Smooth muscle cell of the brain vasculature (primary cell): ENCODE data around the gene CST2.
"Not testable (repeated sequence)": the region's sequence is repeated elsewhere in the genome, so short reads cannot be mapped to it uniquely, and the experiment has no call there.

Experiments used
- DNase-seq: peaks from one replicate; pipeline ENCODE4 v3.0.0-alpha.2; 2012; ENCODE audit warnings: low read depth, low spot score

Gene CST2, protein sequence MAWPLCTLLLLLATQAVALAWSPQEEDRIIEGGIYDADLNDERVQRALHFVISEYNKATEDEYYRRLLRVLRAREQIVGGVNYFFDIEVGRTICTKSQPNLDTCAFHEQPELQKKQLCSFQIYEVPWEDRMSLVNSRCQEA

DNA sequence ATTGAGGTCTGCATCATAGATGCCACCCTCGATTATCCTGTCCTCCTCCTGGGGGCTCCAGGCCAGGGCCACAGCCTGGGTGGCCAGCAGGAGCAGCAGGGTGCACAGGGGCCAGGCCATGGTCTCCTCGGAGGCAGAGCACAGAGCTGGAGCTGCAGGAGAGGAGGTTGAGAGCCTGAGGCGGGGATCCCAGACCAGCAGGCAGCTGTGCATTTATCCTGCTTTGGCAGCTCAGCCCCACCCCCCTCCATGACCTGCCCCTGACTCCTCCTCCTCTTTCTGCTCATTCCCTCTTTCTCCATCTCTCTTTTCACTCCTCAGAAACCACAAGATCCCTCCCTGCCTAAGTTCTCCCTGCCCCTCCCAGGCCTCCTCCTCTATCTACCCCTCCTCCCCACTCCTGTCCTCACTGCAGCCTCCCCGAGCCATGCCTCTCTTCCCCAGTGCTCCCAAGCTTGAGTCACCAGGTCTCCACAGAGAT, at the start of gene CST2:
CST2 (minus strand) TSS at position 189 of the 481 bp plus-strand sequence; CDS start at position 120, 69 bp downstream.
- no peak for DNase-seq

DNA sequence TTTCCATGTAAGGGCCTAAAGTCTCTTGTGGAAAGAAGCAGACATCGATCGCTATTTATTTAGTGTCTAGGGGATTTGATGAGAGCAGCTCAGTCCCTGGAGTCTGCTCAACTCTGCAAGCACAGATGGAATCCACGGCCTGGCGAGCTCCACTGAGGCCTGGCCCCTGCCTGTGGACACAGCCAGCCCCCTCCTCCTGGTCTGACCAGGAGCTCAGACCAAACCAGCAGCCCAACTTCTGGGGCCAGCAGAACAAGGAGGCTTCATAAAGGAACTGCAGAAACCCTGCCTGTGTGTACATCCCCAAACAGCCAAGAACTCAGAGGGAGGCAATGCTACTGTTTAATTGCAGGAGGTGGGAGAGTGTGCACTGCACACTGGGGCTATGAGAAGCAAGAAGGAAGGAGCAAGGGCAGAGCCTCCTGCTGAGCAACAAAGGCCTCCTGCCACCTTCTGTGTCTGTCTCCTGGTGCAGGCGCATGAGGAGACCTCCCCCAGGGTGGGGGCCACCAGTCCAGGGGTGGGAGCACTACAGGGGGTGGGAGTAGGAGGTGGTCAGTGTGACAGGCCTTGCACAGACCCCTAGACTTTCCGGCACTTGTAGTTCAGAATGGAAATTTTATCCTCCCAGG, 49.2 kb upstream of the CST2 start:
- no peak for DNase-seq

DNA sequence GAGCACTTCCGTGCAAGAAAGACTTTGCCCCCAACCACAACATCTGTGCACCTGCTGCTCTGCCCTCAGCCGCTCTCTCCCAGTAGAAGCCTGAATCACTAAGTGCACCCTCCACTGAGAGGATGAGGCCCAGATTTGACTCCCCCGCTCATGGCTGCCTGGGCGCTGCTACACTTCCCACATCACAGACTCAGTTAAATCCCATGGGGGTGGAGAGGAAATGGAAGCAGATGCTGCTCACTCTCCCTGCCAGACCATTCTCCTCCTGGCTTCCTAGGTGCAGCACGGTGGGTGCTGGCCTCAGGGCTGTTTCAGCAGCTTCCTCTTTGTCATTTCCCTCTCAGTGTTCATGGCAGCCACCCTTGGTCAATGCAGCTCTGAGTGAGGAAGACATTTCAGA, 48.2 kb upstream of the CST2 start:
- DNase-seq = no peak

DNA sequence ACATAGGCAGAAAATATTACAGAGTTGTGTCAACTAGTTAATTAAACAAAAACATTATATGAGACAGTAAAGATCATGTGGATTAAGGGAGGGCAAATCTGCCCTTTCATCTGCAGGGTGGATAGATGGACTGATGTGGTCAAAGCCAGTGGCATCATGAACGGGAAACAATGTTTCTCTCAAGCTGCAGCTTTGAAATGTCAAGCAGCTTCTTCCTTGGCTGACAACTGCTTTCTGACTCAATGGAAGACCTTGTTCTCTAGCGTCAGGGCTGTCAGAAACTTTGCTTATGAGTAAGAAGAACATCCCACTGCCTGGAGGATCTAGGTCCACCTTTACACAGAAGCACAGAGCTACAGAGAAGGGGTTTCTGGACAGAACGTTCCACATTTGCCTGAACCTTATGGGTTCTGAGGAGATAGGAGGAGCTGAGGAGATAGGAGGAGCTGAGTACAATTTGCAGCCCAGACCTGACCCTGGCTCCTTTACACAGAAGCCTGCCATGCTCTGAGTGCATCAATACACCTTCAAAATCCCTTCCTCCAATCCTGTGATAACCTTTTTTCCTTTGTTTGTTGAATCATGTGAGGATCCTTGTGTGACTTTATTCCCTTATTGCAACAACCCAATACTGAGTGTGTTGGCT, 47.0 kb upstream of the CST2 start:
- no peak for DNase-seq

DNA sequence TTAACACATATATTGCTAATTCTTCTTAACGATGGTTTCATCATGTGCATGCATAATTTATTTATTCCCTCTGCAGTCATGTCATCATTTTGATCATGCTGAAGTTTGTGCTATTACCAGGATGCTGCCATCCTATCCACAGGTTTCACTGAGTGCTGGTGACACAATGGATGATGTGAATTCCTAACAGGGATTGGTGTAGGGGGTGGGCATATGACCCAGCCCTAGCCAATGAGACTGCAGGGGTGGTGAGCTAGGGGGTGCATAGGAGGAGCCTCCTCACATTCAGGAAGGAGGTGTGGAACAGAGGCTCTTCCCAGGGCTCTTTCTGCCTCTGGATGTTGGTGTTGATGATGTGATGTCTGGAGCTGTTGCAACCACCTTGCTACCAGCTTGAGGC, 45.5 kb upstream of the CST2 start:
- no peak for DNase-seq

DNA sequence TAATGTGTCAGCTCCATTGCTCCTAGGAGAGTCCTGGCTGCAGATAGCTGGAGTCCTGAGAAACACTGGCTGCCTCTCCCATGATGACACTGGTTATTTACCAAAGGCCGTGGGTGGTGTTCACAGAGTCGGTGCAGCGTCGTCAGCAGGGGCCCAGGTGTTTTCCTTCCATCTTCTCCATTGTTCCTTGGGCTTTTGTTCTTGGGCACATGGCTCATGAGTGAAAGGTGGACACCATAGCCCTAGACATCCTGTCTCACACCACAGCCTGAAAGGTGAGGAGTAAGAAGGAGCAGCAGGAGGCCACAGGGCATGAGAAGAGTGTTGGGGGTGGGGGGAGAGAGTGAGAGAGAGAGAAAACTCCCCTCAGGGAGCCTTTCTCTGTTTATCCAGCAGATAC, 43.9 kb upstream of the CST2 start:
- DNase-seq = no peak

DNA sequence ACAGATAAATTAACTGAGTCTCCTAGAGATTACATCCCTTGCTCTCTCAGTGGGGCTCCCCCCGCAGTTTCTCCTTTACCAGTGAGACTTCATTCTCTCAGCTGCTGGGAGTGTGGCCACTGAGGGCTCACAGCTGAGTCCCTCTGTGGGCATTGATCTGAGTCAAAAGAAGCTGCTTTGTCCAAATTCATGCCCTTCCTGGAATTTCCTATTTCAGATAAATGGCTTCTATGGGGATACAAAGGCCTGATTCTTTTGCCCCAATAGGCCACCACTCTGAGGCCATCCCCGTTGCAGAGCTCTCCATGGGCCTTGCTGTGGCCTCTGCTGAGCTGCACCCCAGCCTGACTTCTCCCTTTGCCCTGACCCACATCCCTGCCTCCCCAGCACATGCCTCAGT, 43.0 kb upstream of the CST2 start:
- no peak for DNase-seq

DNA sequence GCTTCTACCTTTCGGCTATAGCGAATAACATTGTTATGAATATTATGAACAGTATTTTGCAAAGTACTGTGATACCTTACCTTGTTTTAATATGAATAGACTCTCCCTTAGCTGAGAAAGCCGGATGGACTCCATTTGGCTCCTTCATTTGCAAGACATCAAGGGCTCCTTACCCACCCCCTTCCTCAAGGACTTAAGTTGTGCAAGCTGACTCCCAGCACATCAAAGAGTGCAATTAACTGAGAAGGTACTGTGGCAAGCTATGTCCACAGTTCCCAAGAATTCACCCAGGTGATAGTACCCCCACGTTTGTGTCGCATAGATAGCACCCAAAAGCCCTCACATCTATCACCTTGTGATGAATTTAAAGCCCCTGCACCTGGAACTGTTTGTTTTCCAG, 41.8 kb upstream of the CST2 start:
- no peak for DNase-seq

DNA sequence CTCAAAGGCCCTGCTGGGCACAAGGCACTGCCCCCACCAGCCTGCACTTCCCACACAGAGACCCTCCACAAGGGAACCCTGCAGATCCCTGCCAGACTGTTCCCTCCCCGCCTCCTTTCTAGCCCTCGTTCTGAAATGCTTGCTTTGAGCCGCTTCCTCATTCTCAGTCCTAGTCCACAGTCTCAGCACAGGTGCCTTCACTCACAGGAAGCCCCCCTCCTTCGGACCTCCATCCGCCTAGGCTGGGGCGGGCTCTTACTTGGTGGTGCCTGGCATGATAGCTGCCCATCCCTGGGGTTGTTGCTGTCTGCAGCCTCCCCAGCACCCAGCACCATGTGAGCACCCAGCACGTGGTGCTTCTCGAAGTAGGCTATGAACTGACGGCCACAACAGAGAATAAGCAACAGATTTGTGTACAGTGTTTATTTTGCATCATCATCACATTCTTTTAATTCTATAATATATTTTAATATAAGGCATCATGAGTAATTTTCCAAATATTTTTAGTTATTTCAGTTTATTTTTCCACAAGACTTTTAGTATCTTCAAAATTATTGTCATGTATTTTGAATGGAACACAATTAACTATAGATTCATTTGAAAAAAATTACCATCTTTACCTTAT, 40.7 kb upstream of the CST2 start:
- no peak for DNase-seq

DNA sequence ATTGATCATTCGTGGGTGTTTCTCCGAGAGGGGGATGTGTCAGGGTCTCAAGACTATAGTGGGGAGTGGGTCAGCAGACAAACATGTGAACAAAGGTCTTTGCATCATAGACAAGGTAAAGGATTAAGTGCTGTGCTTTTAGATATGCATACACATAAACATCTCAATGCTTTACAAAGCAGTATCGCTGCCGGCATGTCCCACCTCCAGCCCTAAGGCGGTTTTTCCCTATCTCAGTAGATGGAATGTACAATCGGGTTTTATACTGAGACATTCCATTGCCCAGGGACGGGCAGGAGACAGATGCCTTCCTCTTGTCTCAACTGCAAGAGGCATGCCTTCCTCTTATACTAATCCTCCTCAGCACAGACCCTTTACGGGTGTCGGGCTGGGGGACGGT, 34.2 kb upstream of the CST2 start:
- DNase-seq = not testable (repeated sequence)

DNA sequence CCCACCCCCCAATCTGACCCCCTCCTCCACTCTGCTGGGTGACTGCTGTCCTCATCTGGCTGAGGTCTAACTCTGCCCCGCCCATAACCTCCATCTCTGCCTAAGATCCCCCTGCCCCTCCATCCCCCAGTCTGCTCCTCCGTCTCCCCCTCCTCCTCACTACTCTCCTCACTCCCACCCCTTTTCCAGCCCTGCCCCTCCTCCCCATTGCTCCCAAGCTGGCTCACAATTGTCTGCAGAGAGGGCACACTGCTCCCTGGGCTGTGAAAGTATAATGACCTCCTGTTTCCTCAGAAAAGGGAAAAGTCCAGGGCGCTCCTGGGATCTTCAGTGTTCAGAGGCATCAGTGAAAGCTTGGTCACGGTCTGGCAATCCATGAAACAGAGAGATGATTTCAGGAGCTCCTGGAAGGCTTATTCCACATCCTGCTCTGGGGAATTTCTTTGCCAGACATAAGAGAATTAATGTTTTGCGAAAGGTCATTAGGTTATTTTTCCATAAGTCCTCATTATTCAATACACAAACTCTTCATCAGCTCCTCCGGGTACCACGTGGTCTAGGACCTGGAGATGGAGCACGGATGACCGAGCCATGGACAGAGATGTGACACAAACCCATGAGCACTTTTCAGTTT, 31.6 kb upstream of the CST2 start:
- DNase-seq = no peak

DNA sequence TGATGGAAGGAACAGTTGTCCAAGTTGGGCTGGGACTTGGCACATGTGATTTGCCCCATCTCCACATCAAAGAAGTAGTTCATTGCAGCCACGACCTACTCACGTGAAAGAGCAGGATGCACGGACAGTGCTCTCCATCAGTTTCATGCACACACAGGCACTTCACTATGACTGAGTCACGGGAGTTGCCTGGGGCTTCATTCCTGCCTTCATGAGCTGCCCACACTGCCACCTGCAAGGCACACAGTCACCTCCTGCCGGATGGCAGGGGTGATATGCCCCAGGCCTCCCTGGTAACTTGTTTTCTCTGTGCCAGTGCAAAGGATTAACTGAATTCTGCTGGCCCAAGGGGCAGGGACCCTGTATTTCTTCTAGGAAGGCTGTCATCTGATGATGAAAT, 30.2 kb upstream of the CST2 start:
- DNase-seq = no peak

DNA sequence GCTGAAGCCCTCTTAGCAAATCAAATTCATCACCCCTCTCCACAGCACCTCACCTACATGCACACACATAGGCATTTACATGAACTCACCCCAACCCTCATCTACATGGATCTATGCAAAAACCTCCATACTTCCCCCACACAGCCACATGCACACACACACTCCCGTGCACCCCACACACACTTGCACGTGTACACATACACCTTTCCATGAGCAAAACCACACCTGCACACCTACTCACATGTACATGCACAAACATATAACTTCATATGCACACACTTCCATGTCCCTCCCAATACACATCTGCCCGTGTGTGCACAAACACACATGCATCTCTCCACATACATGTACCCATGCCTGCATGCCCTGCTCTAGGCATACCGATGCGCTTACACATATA, 29.7 kb upstream of the CST2 start:
- no peak for DNase-seq

DNA sequence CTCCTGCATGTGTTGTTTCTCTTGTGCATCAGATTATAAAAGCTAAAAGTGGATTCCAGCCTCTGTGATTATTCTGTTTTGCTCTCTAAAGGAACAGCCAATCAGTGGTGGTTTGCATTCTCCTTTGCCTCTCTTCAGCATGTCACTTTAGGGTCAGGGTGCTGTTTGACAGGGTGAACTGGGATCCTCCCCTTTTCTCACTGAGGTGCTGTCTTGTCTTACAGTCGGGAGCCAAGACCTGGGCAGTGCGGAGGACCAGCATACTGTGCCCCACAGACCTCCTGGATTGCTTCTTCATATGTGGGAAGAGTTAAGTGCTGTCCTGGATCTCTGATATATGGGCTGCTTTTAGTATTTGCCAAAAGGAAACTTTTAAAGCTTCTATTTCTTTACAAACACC, 15.2 kb upstream of the CST2 start:
- no peak for DNase-seq

DNA sequence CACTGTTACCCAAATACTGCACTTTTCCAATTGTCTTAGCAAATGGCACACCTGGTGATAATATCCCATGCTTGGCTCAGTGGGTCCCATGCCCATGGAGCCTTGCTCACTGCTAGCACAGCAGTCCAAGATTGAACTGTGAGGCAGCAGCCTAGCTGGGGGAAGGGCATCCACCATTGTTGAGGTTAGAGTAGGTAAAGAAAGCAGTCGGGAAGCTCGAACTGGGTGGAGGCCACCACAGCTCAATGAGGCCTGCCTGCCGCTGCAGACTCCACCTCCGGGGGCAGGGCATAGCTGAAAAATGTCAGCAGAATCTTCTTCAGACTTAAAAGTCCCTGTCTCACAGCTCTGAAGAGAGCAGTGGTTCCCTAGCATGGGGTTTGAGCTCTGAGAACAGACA, 9.2 kb upstream of the CST2 start:
- no peak for DNase-seq

DNA sequence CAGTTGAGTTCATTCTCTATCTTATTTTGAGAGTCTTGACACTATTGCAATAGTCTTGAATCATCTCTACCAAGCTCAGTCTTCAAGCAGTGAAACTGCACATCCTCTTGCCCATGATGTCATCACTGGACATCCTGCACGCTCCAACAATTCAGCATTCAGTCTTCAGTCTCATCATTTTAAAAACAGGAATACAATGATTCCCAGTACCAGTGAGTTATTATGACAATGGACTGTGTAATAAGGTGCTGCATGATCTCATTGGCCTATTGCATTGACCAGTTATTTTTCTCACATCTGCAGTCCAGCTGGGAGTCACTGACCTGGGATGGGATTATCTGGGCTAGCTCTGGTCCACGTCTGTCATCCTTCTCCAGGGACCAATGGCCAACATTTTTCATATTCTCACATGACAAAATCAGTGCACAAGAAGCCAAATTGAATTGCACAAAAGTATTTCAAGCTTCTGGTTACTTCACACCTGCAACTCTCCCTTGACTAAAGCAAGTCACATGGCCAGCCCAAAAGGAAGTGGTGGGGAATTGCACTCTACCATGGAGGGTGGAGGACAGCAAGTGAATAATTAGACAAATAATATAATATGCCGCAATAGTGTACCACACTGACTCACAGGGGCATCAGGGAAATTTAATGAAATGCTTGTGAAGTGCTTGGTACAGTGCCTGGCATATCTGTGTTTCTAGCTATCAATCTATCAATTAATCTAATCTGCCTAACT, 6.4 kb upstream of the CST2 start:
- DNase-seq = no peak

DNA sequence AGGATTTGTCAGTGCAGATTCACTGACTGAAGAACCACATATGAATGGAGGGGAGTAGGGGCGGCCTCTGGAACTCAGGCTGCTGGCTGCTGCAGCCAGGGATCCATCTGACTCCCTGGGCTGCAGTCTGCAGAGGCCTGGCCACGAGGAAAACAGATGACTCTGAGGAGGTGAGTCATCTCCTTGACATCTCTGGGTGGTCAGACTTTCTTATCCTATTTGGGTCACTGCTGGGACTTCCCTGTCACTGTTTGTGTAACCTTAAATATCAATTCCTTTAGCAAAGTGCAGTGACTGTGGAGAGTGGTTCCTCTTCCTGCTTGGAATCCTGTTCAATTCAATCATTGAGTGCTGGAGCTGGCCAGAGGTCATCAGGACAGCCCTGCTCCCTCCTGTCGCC, 5.4 kb upstream of the CST2 start:
- not testable (repeated sequence) for DNase-seq

DNA sequence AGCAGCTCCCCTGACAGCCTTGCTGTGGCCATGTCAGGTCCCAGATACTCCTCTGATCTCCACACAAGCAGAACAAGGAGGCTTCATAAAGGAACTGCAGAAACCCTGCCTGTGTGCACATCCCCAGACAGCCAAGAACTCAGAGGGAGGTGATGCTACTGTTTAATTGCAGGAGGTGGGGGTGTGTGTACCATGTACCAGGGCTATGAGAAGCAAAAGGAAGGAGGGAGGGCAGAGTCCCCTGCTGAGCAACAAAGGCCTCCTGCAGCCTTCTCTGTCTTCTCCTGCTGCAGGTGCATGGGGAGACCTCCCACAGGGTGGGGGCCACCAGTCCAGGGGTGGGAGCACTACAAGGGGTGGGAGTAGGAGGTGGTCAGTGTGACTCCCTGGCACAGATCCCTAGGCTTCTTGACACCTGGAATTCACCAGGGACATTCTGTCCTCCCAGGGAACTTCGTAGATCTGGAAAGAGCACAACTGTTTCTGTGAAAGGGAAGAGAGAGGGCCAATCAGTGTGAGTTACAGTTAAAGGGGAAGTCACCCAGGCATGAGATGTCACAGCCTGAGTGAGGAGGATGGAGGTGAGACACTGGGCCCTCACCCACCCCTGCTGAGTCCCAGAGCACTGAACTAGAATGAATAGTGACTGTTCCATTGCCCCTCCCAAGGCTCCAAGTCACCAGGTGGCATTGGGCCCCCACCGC, 2.8 kb downstream of the CST2 start:
- DNase-seq = no peak

DNA sequence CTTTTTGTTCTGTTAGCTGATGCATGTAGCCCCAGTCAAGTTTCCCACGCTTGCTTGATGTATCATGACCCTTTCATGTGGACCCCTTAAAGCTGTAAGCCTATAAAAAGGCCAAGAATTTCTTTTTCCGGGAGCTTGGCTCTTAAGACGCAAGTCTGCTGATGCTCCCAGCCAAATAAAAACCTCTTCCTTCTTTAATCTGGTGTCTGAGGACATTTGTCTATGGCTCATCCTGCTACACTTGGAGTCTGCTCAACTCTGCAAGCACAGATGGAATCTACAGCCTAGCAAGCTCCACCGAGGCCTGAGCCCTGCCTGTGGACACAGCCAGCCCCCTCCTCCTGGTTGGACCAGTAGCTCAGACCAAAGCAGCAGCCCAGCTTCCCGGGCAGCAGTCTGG, 3.4 kb downstream of the CST2 start:
- DNase-seq = no peak

DNA sequence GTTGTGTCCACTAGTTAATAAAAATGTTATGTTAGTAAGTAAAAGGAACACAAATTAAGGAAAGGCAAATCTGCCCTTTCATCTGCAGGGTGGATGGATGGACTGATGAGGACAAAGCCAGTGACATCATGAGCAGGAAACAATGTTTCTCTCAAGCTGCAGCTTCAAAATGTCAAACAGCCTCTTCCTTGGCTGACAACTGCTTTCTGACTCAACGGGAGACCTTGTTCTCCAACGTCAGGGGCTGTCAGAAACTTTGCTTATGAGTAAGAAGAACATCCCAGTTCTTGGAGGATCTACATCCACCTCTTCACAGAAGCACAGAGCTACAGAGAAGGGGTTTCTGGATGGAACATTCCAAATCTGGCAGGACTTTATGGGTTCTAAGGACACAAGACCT, 6.0 kb downstream of the CST2 start:
- DNase-seq = no peak

DNA sequence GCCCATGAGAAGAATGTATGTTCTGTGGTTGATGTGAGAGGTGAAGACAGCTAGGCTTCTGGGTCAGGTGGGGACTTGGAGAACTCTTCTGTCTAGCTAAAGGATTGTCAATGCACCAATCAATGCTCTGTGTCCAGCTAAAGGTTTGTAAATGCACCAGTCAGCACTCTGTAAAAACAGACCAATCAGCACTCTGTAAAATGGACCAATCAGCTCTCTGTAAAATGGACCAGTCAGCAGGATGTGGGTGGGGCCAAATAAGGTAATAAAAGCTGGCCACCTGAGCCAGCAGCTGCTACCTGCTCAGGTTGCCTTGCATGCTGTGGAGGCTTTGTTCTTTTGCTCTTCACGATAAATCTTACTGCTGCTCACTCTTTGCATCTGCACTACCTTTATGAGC, 15.0 kb downstream of the CST2 start:
- DNase-seq = not testable (repeated sequence)
